ENCODE results near the gene TP63.
"Not testable (repeated sequence)": the region's sequence is repeated elsewhere in the genome, so short reads cannot be mapped to it uniquely, and the experiment has no call there.

TP63 gene

DNA sequence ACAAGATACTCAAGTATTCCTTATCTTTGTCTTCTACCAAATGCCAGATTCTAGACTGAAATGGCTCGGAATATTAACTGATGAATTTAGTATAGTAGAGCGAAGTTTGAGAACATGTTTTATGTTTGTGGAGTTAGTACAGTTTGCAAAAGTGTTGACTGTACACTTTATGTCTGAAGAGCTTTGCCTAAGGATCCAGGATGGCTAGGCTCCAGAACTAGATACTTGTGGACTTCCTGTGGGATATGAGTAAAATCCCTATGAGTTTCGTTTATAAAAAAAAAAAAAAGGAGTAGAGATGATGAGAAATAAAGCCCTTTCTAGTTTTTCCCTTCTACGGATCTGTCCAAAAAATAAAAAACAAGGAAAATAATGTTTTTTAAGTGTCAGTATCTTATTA lies 96.7 kb downstream of the TP63 start:
- no peak for DNase-seq

DNA sequence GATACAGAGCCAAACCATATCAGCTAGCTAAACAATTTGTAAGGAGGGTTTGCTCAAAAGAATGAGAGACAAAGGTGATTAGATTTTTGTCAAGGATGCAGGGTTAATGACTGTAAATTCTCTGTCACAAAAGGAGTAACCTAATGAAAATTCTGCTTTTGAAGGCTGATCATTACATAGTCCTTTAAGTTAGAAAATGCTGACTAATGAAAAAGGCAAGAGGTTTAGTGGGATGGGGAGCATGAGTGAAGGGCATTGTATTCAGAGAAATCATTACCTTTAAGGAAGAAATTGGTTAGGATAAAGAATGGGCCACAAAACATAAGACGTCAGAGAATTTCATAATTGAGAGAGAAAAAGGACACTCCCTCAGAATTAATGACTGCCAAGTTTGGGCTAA lies 97.7 kb downstream of the TP63 start:
- no peak for DNase-seq

DNA sequence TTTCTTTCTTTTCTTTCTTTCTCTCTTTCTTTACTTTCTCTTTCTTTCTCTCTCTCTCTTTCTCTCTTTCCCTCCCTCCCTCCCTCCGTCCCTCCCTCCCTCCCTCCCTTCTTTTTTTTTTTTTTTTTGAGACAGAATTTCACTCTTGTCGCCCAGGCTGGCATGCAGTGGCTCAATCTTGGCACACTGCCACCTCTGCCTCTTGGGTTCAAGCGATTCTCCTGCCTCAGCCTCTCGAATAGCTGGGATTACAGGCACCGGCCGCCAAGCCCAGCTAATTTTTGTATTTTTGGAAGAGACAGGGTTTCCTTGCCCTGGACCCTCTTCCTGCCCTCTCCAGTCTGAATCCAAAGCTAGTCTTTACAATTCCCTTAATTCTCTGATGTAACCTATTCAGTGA lies 102.9 kb downstream of the TP63 start:
- DNase-seq, result no peak

GRCh38 chr3:189735913-189736312 lies 104.7 kb downstream of the TP63 start:
- no peak for DNase-seq

GRCh38 chr3:189737071-189737470 lies 105.9 kb downstream of the TP63 start:
- no peak for DNase-seq

DNA sequence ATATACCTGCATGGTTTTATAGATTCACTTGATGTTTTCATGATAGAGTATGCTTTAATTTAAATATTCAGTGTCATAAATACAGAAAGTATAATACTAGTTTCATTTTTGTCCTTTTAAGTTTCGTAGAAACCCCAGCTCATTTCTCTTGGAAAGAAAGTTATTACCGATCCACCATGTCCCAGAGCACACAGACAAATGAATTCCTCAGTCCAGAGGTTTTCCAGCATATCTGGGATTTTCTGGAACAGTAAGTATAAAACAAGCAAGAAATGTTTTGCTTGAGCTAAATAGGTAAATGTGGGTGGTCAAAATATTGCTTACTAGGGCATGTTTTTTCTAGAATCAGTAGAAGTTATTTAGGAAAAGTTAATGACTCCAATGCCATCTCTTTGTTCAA lies 106.4 kb downstream of the TP63 start:
- no peak for DNase-seq

GRCh38 chr3:189739378-189739777 lies 108.2 kb downstream of the TP63 start:
- no peak for DNase-seq

DNA sequence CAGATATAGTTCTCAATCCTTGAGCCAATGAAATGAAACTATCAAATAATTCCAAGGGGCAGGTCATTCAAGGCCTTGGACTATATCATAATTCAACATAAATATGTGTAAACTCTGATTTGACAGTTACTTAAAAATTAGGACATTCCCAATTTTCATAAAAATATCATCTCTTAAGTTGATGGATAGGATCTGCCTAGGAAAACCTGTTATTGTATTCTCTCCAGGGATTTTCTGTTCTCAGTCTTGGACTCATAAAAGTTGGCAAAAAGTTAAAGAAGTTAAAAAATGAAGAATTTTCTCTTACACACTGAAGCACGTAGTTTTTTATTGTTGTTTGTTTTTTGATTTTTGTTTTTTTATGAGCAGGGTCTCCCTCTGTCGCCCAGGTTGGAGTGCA lies 109.0 kb downstream of the TP63 start:
- no peak for DNase-seq

DNA sequence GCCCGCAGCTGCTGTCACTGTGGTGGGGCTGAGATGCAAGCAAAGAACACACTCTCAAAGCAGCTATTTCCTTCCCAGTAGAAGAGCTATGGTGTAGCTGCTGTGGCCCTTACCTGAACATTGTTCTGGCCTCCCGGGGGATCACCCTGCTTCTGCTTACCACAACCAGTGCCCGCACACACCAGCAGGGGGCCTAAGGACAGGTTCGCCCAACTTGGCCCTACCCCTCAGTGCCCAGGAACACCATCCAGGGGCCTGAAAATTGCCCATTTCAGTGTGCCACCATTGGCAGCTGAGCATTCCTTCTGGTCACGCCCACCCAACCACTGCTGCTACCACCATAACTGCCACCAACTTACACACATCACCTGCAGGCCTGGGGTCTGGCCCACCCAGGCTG lies 113.0 kb downstream of the TP63 start:
- DNase-seq, result no peak

- DNase-seq, result no peak
Observed at GRCh38 chr3:189745622-189746021, 114.4 kb downstream of the TP63 start.

GRCh38 chr3:189748046-189748445 lies 116.9 kb downstream of the TP63 start:
- no peak for DNase-seq

- DNase-seq, result not testable (repeated sequence)
Observed at GRCh38 chr3:189750972-189751371, 119.8 kb downstream of the TP63 start.

- DNase-seq, result no peak
Observed at GRCh38 chr3:189754356-189754755, 123.2 kb downstream of the TP63 start.

- DNase-seq, result no peak
Observed at GRCh38 chr3:189756582-189757078, 125.4 kb downstream of the TP63 start.

DNA sequence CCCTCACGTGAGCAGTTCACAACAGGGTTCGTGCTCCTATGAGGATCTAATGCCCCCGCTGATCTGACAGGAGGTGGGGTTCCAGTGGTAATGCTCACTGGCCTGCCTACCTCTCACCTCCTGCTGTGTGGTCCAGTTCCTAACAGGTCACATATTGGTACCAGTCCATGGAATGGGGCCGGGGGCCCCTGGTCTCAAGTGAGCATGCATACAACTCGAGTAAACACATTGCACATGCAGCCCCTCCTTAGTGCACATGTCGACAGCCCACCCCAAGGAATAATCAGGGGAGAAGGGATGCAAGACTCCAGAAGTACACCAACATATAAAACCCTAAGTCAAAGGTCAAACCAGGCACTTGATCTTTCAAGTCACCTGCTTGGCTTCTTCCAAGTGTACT lies 127.0 kb downstream of the TP63 start:
- DNase-seq, result no peak

GRCh38 chr3:189766416-189766815 lies 135.2 kb downstream of the TP63 start:
- no peak for DNase-seq

GRCh38 chr3:189771842-189772450 lies 140.8 kb downstream of the TP63 start:
- DNase-seq, result no peak

GRCh38 chr3:189772584-189772983 lies 141.4 kb downstream of the TP63 start:
- no peak for DNase-seq

DNA sequence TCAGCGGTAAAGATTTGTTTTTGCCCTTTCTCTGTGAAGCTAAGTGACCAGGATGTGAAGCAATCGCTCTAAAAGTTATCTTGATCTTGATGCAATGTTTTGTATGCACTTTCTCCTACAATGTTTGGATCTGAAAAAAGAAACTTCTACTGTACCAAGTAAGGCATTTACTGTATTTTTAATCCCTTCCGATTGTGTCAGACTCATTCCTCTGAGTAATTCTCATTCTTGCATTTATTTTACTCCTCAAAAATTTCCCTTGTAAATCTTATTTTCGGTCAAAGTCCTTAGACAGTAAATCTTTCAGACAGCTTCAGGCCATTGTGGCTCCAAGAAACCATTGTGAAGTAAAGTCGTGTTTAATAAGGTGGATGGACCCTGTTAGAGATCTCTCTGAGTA lies 141.9 kb downstream of the TP63 start:
- DNase-seq, result no peak

GRCh38 chr3:189776149-189776824 lies 145.1 kb downstream of the TP63 start:
- no peak for DNase-seq

GRCh38 chr3:189778340-189778950 lies 147.3 kb downstream of the TP63 start:
- DNase-seq, result no peak

DNA sequence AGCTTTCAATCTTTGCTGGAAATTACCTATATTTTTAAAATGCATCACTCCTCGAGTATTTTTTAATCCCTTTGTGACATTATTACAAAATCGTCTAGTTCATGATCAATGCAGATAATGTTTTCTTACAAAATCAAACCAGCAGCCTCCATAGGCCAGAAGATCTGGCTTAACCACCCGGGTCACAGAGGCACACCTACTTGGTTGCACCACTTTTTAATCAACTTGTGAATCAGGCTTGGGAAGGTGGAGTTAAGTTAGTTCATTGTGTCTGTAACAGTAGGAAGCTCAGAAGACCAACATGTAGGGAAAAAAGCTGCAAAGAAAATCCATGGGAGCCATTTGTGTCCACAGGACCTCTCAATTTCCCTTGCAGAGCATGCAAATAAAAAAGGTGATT lies 148.0 kb downstream of the TP63 start:
- DNase-seq, result no peak

DNA sequence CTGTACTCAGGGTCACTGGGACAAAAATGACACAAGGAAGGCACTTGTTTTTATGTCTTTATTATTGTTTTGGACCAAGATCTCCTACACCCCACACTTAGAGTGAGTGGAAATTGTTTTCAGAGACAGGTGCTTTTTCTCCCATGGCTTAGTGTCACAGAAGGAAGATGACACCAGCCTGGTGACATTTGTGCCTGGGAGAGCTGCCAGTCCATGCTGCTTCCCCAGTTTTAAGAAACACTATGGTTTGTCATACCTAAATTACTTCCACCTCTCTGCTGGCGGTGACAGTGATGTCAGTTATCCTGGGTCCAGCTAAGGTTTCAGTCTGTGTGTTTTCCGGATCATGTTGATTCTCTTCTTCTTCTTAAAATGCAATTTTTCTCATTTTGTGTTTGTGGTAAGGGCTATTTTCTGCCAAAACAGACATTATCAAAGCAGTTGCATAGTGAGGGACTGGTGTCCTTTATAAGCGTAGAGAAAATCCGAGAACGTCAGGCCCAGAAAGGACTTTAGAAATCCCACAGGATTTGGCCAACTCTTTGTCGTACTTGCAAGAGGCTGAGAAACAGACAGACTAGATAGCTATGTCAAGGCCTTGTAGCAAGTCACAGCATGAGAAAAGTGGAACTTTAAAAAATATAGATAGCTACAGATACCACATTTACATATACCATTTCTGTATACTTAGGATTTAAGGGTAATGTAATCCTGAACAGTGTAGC lies 149.5 kb downstream of the TP63 start:
- no peak for DNase-seq
